C4-2B (cell line): Measurements from ENCODE around the gene CDK14.

Source experiments
- H3K27ac ChIP-seq: fragments of 450-650 bp; 2 replicates; pipeline ENCODE4 v1.5.1; 2017
- ZFX ChIP-seq: fragments of 450-650 bp; IDR thresholded peaks from 2 replicates; pipeline ENCODE4 v1.6.1; 2017
- TF ChIP-seq, protein P1 (sequence below): fragments of 450-650 bp; conservative IDR thresholded peaks from 2 replicates; pipeline ENCODE4 v1.5.1; 2017; ENCODE audit warnings: mild to moderate bottlenecking

Gene CDK14

GRCh38 chr7:90595801-90596670 lies at the start of gene CDK14:
Gene CDK14, plus strand, starts transcription at chr7:90596321. Its CDS starts 307 bp downstream, at chr7:90596628.
- peak; percentile 83 for TF ChIP-seq ZFX
- TF ChIP-seq, protein P1, sequence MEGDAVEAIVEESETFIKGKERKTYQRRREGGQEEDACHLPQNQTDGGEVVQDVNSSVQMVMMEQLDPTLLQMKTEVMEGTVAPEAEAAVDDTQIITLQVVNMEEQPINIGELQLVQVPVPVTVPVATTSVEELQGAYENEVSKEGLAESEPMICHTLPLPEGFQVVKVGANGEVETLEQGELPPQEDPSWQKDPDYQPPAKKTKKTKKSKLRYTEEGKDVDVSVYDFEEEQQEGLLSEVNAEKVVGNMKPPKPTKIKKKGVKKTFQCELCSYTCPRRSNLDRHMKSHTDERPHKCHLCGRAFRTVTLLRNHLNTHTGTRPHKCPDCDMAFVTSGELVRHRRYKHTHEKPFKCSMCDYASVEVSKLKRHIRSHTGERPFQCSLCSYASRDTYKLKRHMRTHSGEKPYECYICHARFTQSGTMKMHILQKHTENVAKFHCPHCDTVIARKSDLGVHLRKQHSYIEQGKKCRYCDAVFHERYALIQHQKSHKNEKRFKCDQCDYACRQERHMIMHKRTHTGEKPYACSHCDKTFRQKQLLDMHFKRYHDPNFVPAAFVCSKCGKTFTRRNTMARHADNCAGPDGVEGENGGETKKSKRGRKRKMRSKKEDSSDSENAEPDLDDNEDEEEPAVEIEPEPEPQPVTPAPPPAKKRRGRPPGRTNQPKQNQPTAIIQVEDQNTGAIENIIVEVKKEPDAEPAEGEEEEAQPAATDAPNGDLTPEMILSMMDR, result peak; percentile 89
- H3K27ac ChIP-seq, result peak within 1 kb of the TSS; percentile 81

DNA sequence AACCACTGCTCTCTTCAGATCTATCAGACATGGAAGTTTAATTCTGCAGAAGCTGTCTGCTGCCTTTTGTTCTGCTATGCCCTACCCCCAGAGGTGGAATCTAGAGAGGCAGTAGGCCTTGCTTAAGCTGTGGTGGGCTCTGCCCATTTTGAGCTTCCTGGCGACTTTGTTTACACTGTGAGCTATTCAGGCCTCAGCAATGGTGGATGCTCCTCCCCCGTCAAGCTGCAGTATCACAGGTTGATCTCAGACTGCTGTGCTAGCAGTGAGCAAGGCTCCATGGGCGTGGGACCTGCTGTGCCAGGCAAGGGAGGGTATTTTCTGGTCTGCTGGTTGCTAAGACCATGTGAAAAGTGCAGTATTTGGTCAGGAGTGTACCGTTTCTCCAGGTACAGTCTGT lies 45.1 kb upstream of the CDK14 start:
- H3K27ac ChIP-seq, result no peak overlapping the region
- TF ChIP-seq, protein P1, result no peak
- TF ChIP-seq ZFX, result no peak

DNA sequence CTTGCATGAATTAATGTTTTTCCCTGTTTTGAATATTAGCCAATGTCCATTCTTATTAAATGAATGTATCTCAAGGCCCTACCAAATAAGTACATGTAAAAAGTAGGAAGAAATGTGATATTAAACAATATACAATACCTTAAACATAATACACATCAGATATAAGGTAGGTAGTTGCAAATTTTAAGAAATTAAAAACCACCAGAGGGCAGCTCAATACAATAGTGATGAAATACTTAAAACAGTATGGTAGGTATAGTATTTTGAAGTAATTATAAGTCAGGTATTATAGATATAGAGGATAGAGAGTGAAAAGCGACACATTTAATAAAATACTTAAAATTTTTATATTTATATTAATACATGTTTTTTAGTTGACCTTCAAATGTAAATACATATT lies 43.6 kb upstream of the CDK14 start:
- TF ChIP-seq, protein P1, result peak; percentile 71
- no peak for TF ChIP-seq ZFX
- no peak overlapping the region for H3K27ac ChIP-seq

DNA sequence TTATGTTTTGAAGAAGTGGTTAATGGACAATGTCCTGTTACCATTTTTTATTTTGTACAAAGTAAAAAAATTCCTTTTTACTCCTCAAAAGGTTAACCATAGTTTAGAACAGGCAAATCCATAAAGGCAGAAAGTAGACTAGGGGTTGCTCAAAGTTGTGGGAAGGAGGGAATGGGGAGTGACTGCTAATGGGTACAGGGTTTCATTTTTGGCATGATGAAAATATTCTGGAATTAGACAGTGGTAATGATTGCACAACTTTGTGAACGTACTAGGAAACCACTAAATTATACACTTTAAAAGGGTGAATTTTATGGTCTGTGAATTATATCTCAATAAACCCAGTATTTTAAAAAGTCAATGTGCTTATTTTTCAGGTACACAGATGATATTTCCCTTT lies 35.4 kb upstream of the CDK14 start:
- no peak overlapping the region for H3K27ac ChIP-seq
- TF ChIP-seq, protein P1, result no peak
- no peak for TF ChIP-seq ZFX

GRCh38 chr7:90563286-90563685 lies 32.8 kb upstream of the CDK14 start:
- TF ChIP-seq, protein P1, result no peak
- TF ChIP-seq ZFX, result no peak

GRCh38 chr7:90564455-90564854 lies 31.7 kb upstream of the CDK14 start:
- H3K27ac ChIP-seq, result no peak overlapping the region
- TF ChIP-seq ZFX, result no peak
- TF ChIP-seq, protein P1, result no peak

More at GRCh38 chr7:90563286-90563685, 32.8 kb upstream of the CDK14 start:
- H3K27ac ChIP-seq, result no peak overlapping the region

- TF ChIP-seq, protein P1, result no peak
- TF ChIP-seq ZFX, result no peak; the same call in 1 of the 2 replicates
Measured at GRCh38 chr7:90568213-90568612, 27.9 kb upstream of the CDK14 start.

More at GRCh38 chr7:90568213-90568612, 27.9 kb upstream of the CDK14 start:
- H3K27ac ChIP-seq, result no peak overlapping the region
